GM12891 (cell line): ENCODE results near the gene TYW1B.
"Not testable (repeated sequence)": the region's sequence is repeated elsewhere in the genome, so short reads cannot be mapped to it uniquely, and the experiment has no call there.

Source experiments
- PAX5 ChIP-seq: IDR thresholded peaks from 2 replicates; pipeline ENCODE4 v1.6.1; 2011; ENCODE audit warnings: low read length, moderate library complexity, mild to moderate bottlenecking; ENCODE audit not compliant: insufficient read depth, severe bottlenecking
- POLR2A ChIP-seq: IDR thresholded peaks from 2 replicates; pipeline ENCODE4 v1.6.1; 2011; ENCODE audit warnings: low read depth, low read length, control low read depth
- POLR2AphosphoS5 ChIP-seq: IDR thresholded peaks from 2 replicates; pipeline ENCODE4 v1.6.1; 2011; ENCODE audit warnings: low read depth, low read length, control low read depth
- SPI1 ChIP-seq: IDR thresholded peaks from 2 replicates; pipeline ENCODE4 v1.6.1; 2011; ENCODE audit warnings: low read depth, low read length, control low read depth
- TAF1 ChIP-seq: IDR thresholded peaks from 2 replicates; pipeline ENCODE4 v1.6.1; 2011; ENCODE audit warnings: low read depth, low read length, control low read depth

DNA sequence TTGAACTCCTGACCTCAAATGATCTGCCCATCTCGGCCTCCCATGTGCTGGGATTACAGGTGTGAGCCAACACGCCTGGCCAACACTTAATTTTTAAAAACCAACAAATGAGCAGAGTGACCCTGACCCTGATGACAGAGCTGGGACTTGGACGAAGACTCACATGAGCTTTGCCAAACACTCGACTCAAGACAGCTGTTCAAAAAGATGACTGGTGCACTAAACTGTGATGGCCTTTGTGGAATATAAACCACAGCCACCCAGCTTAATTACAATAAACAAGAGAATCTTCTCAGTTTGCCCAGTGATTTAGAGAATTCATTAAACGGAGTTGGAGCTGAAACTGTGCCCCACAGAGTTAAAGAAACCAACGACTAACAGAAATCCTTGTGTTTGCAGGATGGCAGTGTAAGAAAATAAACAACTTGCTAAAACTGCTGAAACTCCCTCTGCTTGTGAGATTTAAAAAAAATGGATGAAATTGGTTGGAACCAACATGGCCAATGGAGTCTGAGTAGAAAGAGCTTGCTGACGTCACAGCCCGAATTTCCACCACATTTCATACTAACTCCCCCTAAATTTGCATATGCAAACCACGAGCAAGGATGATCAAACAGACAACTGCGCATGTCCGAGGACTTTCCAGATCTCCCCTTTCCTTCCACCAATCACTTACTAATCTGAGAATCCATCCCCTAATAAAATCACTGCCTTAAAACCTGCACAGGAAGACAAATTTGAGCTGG lies 209.4 kb downstream of the TYW1B start:
- not testable (repeated sequence) for TF ChIP-seq POLR2A, TAF1, POLR2AphosphoS5, PAX5, SPI1
